GM12892 (cell line): Measurements from ENCODE around the gene NDFIP2.

Source experiments
- POLR2A ChIP-seq: IDR thresholded peaks from 2 replicates; pipeline ENCODE4 v1.6.1; 2011; ENCODE audit warnings: low read depth, low read length, control low read depth
- POLR2AphosphoS5 ChIP-seq: IDR thresholded peaks from 2 replicates; pipeline ENCODE4 v1.6.1; 2011; ENCODE audit warnings: low read depth, low read length, control low read depth

- TF ChIP-seq POLR2AphosphoS5 (no peak), POLR2A (no peak)
These were observed 2.2 kb downstream of the NDFIP2 start for GRCh38 chr13:79483086-79483706.
